Measurements from ENCODE around the gene TERB2.
A peak's percentile ranks its signal among the peaks of the same experiment; 100 is the strongest.
"Not testable (repeated sequence)": the region's sequence is repeated elsewhere in the genome, so short reads cannot be mapped to it uniquely, and the experiment has no call there.

The TERB2 gene, protein sequence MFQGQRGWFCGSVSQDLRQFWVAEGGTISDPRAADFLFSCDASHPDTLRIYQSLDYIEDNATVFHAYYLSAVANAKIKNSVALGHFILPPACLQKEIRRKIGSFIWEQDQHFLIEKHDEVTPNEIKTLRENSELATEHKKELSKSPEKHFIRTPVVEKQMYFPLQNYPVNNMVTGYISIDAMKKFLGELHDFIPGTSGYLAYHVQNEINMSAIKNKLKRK

DNA sequence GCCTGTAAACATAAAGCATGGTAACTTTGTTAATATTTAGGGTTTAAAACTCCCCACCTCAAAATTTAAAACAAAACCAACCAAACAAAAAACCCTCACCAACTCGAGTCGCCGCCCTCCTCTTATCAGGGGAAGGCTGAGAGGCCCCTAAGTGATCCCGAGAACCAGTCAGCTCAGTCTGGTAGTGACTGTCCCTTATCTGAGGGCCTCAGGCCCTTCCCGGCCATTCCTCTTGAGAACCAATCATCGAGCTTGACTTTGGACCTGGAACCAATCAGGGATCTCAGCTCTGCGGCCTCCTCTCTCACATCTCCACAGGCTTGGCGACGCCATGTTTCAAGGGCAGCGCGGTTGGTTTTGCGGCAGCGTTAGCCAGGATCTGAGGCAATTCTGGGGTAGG is at the start of gene TERB2:
Gene TERB2, plus strand, starts transcription at position 300 of the 400 bp plus-strand sequence. Its CDS starts 32 bp downstream, at position 332.
- DNase-seq: no peak

GRCh38 chr15:44909423-44909822 is 47.1 kb upstream of the TERB2 start:
- no peak for DNase-seq

DNA sequence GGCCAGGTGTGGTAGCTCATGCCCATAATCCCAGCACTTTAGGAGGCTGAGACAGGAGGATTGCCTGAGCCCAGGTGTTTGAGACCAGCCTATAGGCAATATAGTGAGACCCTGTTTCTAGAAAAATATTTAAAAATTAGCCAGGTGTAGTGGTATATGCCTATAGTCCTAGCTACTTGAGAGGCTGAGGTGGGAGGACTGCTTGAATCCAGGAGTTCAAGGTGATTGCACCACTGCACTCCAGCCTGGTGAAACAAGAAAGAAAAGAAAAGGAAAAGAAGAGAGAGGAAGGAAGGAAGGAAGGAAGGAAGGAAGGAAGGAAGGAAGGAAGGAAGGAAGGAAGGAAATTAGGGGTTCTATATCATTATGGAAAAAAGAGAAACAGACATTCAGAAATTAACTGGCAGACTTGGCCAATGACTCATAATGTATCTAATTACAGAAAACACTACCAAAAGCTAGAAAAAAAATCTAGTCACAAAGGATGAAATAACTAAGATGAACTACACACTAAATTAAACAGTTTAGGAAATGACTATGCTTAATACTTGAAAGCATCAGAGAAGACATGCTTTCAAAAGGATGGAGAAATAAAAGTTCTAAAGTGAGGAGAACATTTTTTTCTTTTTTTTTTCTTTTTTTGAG is 45.4 kb upstream of the TERB2 start:
- no peak for DNase-seq

- DNase-seq: not testable (repeated sequence)
Observed at GRCh38 chr15:44912186-44912585, 44.3 kb upstream of the TERB2 start.

- DNase-seq: not testable (repeated sequence)
Observed at GRCh38 chr15:44912974-44913448, 43.5 kb upstream of the TERB2 start.

DNA sequence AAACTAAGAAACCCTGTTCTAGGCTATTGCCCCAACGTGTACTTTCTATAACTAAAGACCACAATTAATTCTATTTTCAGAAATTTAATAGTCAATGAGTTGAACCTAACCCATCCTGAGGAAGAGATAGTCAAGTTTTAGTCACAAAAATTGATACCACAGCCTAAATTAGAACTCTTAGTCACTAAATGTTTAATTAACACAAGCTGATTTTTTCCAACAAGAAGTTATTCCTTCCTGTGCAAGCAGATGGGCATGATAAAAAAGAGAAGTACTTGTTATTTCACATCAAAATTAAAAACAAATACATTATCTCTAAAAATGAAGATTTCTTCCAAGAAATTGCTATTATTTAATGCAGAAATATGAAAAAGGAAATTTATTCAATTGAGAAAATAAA is 38.4 kb upstream of the TERB2 start:
- DNase-seq: no peak

DNA sequence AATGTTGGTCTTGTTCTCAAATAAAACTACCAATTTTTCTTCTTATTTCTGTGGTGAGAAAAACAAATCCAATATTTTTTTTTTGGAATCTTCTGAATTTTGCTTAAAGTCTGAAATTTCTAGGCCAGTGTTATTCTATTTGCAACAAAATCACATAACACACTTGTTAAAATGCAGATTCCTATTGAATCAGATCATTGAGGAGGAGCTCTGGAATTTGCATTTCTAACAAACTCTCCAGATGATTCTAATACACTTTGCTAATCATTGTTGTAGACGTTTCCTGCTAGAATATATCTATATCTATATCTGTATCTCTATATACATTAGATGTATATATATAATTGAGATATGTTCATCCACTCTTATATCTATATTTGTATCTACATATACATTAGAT is 27.8 kb upstream of the TERB2 start:
- not testable (repeated sequence) for DNase-seq

DNA sequence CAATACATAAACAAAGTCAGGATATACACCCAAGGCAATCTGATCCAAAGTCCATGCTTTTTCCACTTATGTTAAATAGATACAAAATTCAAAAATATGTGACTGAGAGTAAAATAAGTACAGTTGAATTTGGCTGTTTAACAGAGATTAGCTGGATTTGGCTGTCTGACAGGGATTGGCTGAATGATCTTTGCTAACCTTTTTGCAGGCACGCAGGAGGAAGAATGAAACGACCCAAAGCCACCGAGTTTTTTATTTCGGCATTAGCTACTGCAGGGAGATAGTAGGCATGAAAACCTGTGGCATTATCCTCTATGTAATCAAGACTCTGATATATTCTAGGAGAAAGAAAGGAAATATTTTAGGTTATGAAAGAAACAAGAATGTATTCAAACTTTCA is 26.2 kb upstream of the TERB2 start:
- DNase-seq: not testable (repeated sequence)

DNA sequence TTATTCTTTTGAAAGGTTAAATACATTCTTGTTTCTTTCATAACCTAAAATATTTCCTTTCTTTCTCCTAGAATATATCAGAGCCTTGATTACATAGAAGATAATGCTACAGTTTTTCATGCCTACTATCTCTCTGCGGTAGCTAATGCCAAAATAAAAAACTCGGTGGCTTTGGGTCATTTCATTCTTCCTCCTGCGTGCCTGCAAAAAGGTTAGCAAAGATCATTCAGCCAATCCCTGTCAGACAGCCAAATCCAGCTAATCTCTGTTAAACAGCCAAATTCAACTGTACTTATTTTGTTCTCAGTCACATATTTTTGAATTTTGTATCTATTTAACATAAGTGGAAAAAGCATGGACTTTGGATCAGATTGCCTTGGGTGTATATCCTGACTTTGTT is 1.8 kb downstream of the TERB2 start:
- DNase-seq: not testable (repeated sequence)

DNA sequence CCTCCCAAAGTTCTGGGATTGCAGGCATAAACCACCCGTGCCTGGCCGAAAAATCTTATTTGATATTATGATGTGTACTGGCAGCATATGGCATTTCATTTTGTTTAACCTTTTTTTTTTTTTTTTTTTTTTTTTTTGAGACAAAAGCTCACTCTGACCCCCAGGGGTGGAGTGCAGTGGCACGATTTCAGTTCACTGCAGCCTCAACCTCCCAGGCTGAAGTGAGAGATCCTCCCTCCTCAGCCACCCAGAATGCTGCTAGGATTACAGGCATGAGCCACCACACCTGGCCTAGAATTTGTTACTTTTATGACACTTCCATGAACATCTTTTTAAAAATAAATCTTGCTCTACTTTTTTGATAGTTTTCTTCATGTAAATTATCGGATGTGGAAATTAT is 12.0 kb downstream of the TERB2 start:
- no peak for DNase-seq

DNA sequence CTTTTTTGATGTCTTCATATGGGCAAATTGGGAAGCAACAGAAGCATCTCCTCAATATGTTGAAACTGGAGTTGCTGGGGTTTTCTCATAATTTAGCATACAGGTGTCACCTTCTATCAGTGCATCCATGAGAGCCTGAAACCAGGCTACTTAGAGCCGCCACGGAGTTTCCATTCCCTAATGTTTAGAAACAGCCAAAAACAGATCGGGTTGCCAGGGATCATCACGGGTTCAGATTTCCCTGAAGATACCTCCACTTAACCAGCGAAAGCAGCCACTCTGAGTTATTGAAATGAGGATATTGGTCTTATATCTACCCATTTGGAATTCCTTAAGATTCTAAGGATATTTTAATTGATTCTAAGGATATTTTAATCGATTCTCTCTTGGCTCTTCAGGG is 14.5 kb downstream of the TERB2 start:
- DNase-seq: no peak

- not testable (repeated sequence) for DNase-seq
Observed at GRCh38 chr15:44976183-44976582, 19.7 kb downstream of the TERB2 start.

DNA sequence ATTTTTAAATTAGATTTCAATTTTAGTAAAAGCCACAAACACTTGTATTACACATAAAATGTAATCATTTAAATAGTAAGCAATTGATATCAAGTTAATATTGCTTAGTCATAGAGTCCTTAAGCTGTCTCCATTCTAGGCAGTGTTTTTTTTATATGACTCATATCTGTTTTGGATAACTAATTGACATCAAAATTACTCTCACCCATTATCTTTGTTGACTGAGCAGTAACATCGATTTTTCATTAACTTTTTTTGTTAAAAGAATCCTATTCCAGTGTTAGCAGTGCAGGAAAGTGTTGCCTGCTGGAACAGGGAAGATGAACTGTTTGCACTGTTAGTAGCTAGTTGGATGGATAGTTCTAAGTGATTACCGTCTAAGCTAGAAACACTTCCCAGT is 21.3 kb downstream of the TERB2 start:
- not testable (repeated sequence) for DNase-seq

DNA sequence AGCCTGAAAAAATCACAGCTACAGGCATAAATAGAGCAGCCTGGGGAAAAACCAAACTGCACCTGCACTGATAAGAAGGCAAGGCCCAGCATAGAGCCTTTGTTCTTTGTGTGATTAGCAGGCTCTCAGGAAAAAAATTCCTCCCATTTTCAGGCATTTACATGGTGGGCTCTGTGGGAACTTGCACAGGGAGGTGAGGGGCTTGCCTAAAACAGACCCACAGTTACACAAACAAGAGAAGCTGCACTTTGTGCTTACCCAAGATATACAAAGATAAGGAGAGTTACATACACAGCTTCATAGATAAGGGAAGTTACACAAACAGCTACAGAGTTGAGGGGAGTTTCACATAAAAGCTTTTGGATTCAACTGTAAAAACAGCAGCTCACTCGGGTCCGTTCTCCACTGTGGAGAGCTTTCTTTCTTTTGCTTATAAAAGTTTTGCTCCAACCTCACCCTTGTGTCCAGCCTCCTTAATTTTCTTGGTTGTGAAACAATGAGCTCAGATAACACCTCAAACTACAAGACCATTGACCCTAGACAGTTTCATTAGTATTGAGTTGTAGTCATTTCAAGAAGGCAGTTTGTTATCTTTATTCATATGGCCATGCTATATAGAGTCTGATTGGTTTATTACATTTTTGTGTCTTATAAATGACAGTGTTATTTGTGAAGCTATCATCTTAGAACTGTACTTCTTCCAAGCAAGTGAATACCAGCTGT is 23.3 kb downstream of the TERB2 start:
- DNase-seq: not testable (repeated sequence)

DNA sequence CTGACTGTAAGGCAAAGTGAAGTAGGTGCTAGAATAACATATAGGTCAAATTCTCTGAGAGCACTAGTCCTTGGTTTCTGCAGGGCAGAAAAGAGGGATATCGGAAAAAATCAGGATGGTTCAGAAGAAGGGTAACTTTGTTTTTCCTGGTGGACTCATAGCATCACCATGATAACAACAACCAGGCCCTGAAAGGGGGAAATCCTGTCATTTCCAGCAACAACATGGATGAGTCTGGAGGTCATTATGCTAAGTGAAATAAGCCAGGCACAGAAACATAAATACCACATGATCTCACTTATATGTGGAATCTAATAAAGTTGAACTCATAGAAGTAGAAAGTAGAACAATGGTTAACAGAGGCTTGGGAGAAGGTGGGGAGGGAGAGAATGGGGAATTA is 27.7 kb downstream of the TERB2 start:
- not testable (repeated sequence) for DNase-seq

GRCh38 chr15:44986346-44987055 is 30.0 kb downstream of the TERB2 start:
- not testable (repeated sequence) for DNase-seq

DNA sequence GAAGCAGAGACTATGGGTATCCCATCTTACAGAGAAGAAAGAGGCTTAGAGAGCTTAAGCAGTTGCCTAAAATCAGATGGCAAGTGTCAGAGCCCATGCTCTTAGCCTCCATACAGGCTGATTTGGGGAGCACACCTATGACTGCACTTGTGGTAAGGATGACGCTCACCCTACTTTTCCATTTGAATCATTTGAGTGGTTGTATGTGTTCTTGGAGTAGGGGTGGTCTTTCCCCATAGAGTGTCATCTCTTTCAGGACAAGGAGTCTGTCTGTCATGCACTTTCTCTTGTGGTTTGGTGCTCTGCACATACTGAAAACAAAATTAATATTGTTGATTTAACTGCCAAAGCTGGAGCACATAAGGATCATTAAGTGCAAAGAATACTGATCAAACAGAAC is 31.2 kb downstream of the TERB2 start:
- DNase-seq: not testable (repeated sequence)

GRCh38 chr15:44988184-44988869 is 31.8 kb downstream of the TERB2 start:
- DNase-seq: not testable (repeated sequence)

DNA sequence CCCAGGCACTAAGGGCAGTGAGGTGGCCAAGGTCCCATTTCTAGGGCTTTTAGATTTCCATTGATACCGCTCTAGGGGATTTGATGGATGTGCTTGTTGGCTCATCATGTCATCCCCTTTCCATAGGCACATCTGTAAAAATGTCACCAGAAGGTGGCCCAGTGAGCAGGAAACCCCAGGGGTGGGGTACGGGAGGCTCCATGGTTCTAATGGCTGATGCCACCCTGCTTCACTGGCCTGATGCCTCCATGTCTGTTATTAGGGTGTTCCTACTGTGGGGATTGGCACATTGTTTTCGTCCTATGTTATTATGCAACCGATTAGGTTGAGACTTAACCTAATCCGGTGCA is 32.4 kb downstream of the TERB2 start:
- peak; percentile 3 for DNase-seq

GRCh38 chr15:44997632-44998031 is 41.1 kb downstream of the TERB2 start:
- not testable (repeated sequence) for DNase-seq

GRCh38 chr15:44999105-44999504 is 42.6 kb downstream of the TERB2 start:
- DNase-seq: no peak

DNA sequence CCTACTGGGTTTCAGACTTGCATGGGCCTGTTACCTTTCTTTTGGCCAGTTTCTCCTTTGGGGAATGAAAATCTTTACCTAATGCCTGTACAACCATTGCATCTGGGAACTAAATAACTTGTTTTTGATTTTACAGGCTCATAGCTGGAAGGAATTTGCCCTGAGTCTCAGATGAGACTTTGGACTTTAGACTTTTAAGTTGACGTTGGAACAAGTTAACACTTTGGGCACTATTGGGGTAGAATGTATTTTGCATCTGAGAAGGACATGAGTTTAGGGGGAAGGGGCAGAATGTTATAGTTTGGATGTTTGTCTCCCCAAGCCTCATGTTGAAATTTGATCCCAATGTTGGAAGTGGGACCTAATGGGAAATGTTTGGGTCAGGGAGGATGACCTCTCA is 44.7 kb downstream of the TERB2 start:
- not testable (repeated sequence) for DNase-seq

Measured in NCI-H82 (cell line).